Frontal cortex (tissue), 4 donors: ENCODE measurements around the gene ROCK2. TPM values are rescaled to one million over a fixed set of nuclear protein-coding genes. Genes with fewer than 3 reads are reported as not detected.
A peak's percentile ranks its signal among the peaks of the same experiment; 100 is the strongest.

Experiments used
- DNase-seq, 2 donors: peaks; one replicate each; pipeline ENCODE4 v3.0.0; 2012; ENCODE audit warnings: low spot score in 2 of 2
- FAIRE-seq: peaks from 2 replicates; lab custom pipeline; 2012; peaks lifted over from hg19 to GRCh38; lab: Jason Lieb, UNC
- total RNA-seq: library from RNA; depleted of rRNA; stranded (reverse); fragments of >200 nt; gene quantifications from one replicate; pipeline ENCODE4 v1.2.3, GENCODE V29; 2014
- donor health status: control.
- donor health status: control.
- donor health status: control.

Gene ROCK2
- total RNA-seq: 50.5 TPM

DNA sequence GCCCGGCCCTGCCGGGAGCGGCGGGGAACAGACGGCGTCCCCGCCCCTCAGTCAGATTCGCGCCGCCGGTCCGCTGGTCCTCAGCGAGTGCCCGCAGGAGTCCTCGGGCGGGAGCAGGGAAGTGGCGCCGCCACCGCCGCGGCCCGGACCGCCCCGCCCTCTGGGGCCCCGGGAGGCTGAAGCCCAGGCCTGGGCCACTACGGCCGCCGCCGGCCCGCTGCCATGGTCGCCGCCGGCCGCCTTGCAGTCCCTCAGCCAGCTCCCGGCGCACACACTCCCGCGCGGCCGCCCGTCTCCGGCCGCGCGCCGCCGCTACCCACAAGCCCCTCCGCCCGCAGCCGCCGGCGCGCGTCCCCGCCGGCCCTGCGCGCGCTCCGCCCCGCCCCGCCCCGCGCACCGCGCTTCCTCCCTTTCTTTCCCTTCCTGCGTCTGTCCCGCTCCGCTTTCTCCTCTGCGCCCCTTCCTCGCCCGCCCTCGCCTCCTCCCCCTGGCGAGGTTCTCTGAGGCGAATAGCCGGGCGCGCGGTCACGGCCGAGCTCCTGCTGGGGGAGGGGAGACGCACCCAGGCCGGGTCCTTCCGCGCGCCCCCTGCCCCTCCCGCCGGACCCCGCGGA is at the start of gene ROCK2:
ROCK2 (minus strand) TSS at position 295 of the 614 bp plus-strand sequence. CDS start 500 bp downstream, outside the sequence.
- DNase-seq (peak; percentile 84 to 89), FAIRE-seq (no peak)

- DNase-seq (no peak), FAIRE-seq (no peak)
Observed at GRCh38 chr2:11393711-11394236, 49.3 kb upstream of the ROCK2 start.

GRCh38 chr2:11391942-11392266 is 47.5 kb upstream of the ROCK2 start:
- FAIRE-seq (no peak), DNase-seq (no peak)

DNA sequence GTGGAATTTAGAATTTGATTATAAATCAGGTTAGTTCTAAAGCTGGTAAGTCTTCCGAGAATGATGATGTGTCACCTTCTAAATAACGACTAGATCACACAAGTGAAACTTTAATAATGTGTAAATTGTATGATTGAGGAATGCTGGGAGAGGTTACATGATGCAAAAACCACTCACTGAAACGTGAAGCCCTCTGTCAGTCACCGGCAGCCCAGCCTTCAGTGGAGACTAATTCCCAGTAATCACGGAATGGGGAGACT is 45.9 kb upstream of the ROCK2 start:
- DNase-seq: no peak
- FAIRE-seq: no peak

DNA sequence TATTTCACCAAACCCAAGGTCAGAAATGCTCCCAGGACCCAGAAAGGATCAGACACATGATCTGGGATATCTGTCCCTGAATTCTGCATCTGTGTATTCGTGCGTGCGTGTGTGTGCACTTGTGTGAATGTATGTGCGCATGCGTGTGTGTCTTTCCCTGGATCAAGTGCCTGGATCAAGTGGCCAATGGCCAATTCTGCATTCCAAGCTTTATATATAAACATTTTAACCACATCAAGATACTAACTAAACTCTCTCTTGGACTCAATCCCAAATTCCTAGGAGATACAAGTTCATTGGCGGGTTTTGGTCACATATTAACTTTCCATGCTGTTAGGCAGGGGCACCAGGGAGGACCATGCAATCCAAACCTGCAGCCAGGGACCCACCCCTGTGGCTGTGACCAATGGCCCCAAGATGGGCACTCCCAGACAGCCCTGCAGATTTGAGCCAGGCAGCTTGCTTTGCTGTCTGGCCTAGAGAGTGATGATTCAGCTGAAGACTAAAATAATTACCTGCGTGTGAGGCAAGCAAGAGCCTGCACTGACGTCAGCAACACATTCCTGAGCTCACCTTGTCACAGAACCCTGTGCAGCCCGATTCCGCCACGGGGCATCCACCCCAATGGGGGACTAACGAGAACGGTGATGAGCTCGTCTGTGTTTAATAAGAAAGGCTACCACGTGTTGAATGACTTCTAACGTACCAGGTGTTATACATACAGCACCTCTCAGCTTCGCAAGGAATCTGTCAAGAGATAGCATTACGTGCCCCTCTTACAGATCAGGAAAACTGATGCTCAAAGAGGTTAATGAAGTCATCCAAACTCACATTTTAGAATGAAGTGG is 45.3 kb upstream of the ROCK2 start:
- DNase-seq: no peak
- FAIRE-seq: no peak

DNA sequence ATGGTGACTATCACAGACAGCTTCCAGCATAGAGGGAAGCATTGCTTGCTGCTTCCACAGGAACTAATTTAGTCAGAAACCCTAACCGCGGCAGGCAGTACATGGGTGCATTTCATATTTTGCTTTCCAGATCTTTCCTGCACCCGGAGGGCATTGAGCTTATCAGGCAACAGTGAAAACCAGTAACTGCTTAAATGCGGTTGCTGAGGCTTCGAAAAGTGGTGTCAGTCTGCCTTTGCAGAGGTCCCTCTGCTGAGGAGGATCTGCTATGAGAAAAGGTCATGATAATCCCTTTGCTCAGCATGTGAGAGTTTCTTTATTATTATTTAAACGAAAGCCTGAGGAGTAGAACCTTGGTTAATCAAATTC is 44.6 kb upstream of the ROCK2 start:
- DNase-seq (no peak), FAIRE-seq (no peak)

- no peak for FAIRE-seq
Observed at GRCh38 chr2:11388262-11389051, 44.0 kb upstream of the ROCK2 start.

DNA sequence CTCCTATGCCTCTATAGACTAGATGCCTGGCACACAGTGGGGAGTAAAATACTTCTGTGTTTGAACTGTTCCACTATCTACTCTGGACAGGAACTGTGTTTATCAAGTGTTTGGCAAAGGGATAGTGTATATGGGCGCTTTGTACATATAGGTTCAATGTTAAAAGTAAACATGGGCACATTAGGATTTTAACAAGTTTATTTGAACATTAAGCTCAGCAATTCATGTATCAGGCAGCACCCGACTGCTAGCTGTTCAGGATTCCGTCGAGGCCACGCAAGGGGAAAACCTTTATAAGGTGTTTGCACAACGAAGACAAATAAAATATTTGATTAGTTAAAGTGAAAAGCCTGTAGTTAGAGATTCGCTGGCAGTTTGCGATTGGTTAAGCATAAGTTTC is 43.4 kb upstream of the ROCK2 start:
- no peak for FAIRE-seq
- no peak for DNase-seq

More at GRCh38 chr2:11388262-11389051, 44.0 kb upstream of the ROCK2 start:
- DNase-seq: no peak

DNA sequence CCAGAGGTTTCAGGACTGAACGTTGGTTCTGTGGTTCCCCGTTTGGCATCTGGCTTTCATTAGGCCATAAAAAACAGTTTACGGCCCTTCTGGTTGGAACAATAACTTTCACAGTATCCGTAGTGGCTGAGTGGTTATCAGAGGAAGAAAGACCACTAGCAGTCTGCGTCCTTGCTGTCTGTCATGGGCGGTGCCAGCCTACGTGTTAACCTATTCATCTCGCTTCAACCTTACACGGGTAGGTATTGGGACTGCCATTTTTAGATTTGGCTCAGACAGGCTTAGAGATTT is 42.6 kb upstream of the ROCK2 start:
- no peak for DNase-seq
- FAIRE-seq: no peak

DNA sequence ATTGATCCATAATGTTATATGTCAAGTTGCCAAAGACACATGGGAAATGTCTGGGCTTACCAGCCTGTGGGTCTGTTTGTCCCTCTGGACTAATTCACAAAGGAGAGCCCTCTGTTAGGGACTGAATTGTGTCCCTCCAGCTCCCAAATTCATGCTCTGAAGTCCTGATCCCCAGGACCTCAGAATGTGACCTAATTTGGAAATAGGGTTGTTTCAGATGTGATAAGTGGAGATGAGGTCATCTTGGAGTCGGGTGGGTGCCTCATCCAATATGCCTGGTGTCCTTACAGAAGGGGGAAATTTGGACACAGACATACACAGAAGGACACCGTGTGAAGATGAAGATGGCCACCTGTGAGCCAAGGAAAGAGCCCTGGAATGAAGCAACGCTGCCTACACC is 41.4 kb upstream of the ROCK2 start:
- FAIRE-seq (no peak), DNase-seq (no peak)

DNA sequence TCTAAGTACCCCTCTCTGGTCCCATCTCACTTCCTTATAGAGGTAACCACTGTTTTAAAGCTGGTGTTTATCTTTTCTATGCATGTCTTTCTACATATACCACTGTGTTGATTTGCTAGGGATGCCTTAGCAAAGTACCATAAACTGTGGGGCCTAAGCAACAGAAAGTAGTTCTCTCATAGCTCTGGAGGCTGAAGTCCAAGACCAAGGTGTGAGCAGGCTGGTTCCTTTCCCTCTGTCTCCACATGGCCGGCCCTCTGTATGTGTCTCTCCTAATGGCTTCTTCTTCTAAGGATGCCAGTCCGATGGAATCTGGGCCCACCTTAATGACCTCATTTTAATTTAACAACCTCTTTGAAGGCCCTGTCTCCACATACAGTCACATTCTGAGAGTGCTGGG is 40.8 kb upstream of the ROCK2 start:
- FAIRE-seq: no peak
- no peak for DNase-seq

GRCh38 chr2:11379558-11379957 is 35.1 kb upstream of the ROCK2 start:
- no peak for DNase-seq
- FAIRE-seq: no peak

DNA sequence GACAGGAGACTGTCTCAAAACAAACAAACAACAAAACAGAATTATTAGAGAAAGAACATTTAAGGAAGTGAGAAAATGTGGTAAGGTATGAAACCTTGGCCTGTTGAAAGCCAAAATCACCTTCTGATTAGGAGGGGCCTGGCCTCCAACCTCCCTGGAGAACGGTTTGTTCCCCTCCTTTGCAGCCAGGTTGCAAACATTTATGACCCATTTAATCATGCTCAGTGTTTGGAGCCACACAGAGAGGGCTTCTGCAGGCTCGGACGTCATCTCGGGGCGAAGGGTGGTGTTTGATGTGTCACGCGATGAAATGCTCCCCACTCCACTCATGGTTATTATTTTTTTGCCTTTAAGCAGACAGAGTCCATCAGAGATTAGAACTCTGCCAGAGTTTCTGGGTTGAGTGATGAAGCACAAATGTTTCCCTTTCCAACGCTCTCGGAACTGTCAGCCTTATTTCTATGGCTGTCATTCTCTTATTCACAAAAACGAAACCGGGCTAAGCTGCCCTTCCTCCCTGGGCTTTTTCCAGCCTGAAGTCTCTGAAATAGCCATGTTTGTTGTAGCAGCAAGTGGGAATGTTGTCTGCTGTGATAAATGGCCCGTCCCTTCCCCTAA is 33.6 kb upstream of the ROCK2 start:
- no peak for FAIRE-seq

DNA sequence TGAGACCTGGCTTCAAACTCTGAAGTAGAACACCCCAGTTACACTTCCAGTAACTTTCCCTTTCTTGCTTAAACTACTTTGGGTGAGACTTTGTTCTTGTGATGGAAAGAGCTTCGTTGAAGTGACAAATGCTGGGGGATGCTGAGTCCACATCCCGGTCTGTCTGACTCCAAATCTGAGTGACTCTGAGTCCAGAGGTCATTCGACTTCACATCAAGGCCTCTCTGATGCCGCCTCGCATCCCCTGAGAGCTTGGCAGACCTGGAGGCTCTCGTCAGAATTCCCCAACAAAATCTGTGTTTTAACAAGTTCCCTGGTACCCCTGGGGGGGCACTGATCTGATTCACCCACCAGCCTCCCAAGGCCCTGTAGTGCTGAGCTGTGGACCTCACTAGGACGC is 31.6 kb upstream of the ROCK2 start:
- no peak for FAIRE-seq
- no peak for DNase-seq

More for the DNA sequence above, 33.6 kb upstream of the ROCK2 start:
- DNase-seq: no peak

DNA sequence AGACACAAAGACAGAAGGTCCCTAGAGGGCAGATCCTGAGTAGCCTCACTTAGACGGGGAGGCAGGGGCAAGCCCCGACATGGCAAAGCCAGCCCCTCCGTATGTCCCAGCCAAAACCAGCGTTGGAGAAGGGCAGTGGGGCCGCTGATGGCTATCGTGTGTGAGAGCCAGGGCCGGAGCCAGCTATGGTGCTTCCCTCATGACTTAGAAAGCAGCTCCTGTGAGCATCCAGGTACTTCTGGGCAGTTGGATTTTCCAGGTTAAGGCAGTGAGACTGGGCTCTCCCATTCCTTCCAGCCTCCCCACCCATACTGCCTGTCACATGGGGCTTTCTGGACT is 31.2 kb upstream of the ROCK2 start:
- FAIRE-seq (no peak), DNase-seq (no peak)

DNA sequence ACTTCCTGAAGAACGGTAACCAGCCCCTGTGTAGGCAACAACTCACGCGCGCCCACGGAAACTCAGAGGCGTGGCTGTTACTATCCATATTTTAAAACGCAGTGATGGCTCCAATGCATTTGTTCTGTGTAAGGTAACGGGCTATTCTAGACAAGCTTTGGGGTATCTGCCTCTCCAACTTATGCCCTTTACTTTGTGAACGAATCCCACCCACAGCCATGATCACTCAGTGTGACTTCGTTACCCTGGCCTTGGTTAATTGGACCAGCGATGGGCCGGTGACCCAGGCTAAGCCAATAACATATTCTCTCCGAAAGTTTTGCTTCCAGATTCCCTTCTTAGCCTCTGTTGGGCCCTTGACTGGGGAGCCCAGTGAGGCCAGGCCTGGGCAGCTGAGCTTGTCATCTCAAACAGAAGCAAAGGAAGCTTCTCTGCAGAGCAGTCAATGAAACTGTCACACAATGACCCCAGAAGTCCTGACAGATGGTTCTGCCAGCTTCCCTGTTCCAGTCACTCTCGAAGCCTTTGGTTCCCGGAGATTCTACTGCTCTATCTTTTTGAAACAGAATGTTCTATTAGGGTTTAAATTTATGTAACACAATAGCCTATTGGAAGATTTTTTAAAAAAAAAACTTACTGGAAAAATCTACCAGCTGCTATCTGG is 30.7 kb upstream of the ROCK2 start:
- DNase-seq (no peak), FAIRE-seq (no peak)

DNA sequence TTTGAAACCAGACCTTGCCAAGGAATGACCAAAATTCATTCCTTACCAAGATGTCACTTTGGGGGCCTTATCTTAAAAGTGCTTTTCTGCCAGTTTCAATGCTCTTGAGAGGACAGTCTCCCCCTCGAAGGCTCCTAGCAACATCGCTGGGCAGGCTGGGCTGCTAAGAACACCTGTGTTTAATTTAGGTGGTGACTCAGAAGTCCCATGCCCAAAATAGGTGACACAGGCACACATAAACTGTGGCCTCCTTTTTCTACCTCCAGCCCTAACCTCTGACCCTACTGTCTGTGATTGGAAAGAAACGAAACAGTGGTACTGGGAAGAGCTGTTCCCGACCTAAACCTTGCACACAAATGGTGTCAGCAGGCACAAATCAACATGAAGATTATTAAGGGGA is 28.7 kb upstream of the ROCK2 start:
- FAIRE-seq (no peak), DNase-seq (no peak)

DNA sequence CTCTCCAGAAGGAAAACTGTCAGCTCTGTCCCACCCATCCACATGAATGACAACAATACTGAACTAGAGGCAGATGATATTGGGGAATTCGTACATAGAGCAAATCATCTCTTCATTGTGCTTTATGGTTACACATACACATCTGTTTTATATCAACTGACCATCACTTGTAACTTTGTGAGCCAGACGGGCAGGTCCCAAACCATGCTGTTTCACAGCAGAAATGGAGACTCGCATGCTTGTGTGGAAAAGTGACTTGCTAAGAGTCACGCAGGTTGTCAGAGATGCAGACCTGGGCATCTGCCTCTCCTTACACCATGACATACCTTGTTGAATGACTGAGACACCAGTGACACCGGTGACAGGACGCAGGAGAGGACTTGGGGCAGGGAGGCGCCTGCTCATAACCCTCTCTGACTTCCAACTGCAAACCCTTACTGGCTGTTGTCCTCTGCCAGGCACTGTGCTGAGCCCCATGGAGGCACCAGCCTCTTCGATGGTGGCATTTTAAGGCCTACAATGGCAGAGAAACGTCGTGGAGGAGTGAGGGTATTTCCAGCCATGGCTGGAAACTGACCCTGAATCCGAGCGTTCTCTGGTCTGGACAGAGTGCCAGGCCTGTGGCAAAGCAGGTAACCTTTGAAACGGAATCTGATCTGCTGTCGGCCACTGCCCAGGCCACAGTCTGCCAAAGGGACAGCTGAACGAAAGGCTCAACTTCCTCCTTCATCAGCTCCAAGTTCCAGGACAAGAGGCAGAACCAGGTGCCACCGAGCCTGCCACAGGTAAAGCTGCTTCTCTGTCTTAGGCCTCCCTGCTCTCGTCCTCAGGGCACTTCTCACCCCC is 26.9 kb upstream of the ROCK2 start:
- DNase-seq (no peak), FAIRE-seq (no peak)

DNA sequence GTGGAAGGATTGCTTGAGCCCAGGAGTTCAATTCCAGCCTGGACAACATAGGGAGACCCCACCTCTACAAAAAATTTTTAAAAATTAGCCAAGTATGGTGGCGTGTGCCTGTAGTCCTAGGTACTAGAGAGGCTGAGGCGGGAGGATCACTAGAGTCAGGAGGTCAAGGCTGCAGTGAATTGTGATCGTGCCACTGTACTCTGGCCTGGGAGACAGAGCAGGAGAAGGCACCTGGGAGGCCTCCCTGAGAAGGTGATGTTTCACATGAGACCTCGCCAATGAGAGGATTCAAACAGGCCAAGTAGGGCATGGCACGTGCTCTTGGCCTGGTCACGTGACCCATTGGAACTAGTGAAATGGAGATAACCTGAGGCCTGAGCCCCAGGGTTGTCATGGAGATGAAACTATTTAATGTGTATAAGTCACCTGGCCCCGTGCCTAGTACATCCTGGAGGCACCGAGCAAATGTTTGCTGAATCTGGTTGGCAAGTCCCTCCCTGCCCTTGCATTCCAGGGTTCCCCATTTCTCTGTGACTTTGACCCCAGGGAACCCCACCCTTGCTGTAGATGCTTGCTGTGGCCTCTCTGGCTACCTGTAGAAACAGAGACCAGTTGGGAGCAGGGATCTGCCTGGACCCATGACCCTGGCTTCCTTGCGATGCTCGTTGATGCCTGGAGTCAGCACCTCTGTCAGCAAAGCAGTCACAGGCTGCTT is 26.1 kb upstream of the ROCK2 start:
- FAIRE-seq (no peak), DNase-seq (no peak)
